Femur (tissue), 1 donor: Measurements from ENCODE around the gene METTL27.
A peak's percentile ranks its signal among the peaks of the same experiment; 100 is the strongest.
"Not testable (repeated sequence)": the region's sequence is repeated elsewhere in the genome, so short reads cannot be mapped to it uniquely, and the experiment has no call there.

Experiments used
- DNase-seq: peaks from one replicate; pipeline ENCODE4 v3.0.0-alpha.2; 2017

Gene METTL27, protein sequence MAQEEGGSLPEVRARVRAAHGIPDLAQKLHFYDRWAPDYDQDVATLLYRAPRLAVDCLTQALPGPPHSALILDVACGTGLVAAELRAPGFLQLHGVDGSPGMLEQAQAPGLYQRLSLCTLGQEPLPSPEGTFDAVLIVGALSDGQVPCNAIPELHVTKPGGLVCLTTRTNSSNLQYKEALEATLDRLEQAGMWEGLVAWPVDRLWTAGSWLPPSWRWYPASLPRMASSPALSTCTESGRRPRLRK

DNA sequence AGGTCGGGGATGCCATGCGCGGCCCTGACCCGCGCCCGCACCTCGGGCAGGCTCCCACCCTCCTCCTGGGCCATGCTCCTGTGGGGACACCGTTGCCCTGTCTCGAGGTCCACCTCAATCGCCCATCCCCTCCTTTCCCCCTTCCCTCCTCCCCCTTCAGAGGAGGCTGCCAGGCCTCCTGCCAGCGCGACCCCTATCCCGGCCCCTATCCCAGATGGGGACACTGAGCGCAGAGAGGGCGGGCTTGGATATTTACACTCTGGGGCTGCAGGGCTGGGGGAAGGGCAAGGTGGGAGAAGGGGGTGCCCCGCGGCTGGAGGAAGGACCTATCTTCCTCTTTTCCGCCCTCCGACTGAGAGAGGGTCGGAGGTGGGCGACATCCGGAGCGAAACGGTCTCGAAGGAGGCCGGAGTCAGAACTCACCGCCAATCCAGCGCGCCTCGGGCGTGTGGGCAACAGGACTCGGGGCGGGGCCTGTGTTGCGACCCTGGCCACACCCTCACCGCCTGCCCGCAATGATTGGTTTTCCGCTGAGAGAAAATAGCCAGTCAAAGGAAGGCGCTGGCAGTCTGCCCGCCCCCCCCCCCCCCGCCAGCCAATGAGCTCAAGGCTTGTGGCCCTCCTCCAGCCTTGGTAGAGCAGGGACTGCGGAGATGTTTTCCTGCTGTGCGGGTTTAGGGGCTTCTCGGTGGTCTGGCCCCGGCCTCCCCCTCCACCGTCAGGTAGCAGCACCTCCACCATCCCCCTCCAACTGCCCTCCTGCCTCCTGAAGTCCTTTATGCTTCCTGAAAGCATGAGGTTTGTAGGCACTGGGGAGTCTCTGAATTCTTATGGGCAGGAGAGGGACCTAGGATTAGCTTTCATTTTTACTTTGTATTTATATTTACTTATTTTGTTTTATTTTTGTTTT, at the start of gene METTL27:
Gene METTL27, minus strand, starts transcription at position 450 of the 910 bp plus-strand sequence. Its CDS starts 376 bp downstream, at position 74.
- peak; percentile 97 for DNase-seq

DNA sequence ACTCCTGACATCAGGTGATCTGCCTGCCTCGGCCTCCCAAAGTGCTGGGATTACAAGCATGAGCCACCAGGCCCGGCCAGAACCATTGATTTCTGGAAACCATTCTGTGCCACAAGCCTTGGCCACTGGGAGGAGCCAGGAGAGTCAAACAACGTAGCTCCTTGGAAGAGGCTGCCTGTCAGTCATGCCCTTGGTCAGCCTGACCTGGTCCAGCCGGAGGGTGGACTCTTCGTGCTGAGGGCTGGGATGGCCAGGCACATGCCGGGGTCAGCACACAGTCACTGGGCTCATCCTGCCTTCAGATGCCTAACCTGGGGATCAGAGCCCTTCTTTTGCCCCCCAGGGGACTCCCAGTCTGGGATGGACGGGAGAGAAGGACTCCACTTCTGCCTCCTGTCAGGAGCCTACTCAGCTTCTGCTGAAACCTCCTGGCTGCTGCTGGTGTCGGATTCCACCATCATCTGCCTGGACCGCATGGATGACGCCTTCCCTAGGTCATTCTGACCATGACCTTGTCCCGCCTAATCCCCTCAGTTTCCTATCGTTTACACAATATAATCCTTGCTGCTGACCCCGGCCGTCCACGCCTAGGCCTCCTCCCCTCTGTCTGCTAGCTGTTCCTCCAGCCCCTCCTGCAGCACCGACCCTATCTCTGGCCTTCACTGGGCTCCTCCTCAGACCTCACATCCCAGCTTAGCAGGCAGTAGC, 49.0 kb upstream of the METTL27 start:
- no peak for DNase-seq

DNA sequence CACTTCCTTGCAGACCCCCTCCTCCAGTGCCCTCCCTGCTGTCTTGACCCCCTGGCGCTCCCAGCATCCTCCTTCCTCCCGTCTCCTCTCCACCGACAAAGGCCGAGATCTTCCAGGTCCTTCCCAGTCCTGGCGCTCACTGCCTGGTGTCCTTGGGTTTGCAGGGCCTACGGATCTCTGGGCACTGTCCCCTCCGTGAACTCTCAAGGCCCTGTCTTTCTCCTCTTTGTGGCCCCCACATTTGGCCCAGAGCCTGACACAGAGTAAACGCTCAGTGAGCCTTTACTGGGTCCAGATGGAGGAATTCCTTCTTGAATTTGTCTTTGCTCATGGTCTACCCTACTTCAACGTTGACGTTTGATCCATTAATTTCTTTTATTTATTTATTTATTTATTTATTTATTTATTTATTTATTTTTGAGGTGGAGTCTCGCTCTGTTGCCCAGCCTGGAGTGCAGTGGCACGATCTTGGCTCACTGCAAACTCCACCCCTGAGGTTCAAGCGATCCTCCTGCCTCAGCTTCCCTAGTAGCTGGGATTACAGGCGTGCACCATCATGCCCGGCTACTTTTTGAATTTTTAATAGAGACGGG, 48.3 kb upstream of the METTL27 start:
- no peak for DNase-seq

DNA sequence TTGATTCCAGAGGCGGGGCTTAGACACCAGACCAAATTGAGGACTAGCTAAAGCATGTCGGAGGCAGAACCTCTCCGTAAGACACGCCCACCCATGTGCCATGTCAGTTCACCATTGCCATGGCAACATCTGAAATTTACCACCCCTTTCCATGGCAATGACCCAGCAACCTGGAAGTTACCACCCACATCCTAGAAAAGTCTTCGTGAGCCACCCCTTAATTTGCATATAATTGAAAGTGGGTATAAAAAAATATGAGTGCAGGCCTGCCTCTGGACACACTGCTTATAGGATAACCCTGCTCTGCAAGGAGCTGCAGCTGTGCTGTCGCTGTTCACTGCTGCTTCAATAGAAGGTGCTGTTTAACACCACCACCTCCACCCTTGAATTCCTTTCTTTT, 46.6 kb upstream of the METTL27 start:
- DNase-seq: no peak

DNA sequence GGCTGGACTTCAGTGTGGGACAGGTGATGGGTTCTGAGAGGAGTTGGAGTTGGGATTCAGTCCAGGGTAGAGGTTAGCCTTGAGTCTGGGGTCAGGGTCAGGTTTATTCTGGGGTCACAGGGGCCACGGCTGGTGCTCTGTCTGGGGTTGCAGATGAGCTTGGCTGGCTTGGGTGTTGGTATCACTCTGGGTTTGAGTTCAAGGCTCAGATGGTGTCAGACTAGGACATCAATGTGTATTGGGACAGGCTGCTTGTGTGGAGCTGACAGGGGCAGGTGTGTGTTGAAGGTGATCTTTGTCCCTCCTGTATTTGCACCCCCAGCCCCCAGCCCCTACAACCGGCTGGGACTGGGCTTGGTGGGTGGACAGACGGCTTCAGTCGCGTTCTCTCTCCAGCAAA, 45.4 kb upstream of the METTL27 start:
- DNase-seq: no peak

DNA sequence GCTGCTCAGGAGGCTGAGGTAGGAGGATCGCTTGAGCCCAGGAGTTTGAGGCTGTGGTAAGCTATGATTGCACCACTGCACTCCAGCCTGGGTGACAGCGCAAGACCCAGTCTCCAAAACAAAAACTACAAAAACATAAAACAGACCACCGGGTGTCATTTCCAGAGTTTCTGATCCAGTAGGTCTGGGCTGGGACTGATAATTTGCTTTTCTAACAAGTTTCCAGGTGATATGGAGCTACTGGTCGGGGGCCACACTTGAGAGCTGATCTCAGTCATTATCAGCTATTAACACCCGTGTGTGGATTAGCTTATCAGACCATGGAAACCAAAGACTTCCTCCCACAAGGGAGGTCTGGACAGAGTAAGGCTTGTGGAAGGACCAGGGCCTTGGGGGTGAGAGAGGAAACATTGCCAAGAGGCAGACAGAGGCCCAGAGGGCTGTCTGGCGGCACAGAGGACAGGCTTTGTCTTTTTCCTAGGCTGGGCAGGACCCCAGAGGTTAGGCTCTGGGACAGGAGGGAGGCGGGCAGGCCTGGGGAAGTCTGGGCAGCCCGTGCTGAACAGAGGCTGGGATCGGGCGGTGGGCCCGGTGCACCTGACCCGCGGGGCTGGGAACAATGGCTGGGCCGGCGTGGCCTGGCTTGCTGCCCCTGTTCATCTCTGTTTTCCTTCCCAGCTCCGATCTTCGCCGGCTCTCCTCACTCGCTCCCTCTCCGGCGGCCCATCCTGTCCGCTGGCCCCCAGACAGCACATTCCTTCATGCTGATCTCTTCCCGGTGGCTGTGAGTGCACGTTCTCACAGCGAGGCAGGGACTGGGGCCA, 43.9 kb upstream of the METTL27 start:
- DNase-seq: peak; percentile 89

DNA sequence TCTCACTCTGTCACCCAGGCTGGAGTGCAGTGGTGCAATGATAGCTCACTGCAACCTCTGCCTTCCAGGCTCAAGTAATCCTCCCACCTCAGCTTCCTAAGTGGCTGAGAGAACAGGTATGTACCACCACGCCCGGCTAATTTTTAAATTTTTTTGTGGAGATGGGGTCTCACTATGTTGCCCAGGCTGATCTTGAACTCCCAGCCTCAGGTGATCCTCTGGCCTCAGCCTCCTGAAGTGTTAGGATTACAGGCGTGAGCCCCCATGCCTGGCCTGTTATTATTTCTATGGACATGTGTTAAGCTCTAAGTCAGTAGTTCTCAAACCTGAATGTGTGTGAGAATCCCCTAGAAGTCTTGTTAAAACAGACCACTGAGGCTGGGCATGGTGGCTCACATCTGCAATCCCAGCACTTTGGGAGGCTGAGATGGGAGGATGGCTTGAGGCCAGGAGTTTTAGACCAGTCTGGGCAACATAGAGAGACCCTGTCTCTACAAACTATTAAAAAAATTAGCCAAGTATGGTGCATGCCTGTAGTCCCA, 43.2 kb upstream of the METTL27 start:
- DNase-seq: no peak

DNA sequence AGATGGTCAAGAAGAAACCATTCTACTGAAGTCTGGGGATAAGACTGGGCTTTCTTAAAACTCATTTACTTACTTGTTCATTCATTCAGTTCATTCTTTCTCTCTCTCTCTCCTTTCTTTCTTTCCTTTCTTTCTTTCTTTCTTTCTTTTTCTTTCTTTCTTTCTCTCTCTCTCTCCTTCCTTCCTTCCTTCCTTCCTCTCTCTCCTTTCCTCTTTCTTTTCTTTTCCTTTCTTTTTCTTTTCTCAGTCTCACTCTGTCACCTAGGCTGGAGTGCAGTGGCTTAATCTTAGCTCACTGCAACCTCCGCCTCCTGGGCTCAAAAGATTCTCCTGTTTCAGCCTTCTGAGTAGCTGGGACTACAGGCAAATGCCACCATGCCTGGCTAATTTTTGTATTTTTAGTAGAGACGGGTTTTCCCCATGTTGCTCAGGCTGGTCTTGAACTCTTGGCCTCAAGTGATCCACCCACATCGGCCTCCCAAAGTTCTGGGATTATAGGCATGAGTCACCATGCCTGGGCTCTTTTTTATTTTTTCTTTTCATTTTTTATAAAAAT, 42.6 kb upstream of the METTL27 start:
- not testable (repeated sequence) for DNase-seq

DNA sequence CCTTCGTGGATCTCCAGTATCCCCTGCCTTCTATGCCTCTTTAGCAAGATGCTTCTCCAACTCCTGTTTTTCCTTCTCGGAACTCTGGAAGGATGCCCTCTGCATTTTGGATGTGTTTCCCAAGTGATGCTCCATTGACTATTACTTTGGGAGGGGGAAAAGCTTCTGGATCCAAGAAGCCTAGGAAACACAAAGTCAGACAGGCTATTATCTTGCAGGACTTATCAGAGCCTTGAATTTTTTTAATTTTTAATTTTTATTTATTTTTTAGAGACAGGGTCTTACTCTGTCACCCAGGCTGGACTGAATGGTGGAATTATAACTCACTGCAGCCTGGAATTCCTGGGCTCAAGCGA, 39.7 kb upstream of the METTL27 start:
- no peak for DNase-seq

DNA sequence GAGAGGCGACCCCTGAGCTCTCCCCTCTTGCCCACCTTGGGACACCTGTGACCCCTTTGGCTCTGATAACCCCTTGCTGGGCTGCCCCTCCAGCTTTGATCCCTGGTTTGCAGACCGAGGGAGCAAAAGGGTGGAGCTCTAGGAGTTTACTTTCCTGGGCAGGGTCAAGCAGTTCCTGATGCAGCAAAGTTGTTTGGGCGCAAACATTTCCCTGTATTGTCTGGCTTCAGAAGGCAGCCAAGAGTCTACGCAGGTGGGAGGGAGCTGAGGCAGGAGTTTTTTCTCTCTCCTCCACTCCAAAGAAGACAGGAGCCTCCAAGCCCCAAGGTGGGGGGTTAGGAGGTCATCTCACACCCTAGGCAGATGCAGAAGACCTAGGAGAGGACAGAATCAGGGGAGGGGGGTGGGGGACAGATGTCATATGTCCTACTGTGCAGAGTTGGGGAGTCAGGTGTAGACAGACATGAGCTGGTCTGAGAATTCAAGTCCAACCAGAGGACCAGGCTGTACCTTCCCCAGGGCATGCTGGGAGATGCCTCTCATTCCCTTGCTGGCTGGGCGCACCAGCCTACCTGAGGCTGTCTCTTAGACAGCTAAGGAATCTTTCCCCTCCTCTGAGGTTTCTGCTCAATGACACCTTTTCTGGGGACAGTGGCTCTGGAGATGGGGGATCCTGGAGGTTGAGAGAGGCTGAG, 39.2 kb upstream of the METTL27 start:
- no peak for DNase-seq

DNA sequence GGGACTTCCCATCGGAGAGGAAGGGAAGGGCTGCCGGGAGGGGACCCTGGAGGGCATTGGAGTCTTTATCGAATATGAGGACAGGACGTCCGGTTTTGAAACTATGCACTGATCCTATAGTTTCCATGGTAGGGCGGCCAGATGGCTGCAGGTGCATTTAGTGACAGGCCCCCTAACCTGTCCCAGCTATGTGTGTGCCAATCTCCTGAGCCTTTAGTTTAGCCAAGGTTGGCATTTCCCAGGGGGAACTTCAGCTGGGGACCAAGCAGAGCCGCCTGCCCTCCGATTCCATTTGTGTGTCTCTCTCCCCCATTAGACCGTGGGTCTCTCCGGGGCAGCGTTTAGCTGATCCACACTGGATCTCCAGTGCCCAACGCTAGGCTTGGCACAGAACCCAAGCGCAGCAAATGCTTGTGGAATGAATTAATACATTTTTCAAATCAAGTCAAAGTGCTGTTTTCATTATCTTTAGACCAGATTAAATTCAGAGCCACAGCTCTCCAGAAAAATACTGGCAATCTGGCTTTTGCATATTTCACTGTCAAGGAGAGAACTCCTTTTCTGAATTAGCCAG, 38.5 kb upstream of the METTL27 start:
- DNase-seq: no peak

DNA sequence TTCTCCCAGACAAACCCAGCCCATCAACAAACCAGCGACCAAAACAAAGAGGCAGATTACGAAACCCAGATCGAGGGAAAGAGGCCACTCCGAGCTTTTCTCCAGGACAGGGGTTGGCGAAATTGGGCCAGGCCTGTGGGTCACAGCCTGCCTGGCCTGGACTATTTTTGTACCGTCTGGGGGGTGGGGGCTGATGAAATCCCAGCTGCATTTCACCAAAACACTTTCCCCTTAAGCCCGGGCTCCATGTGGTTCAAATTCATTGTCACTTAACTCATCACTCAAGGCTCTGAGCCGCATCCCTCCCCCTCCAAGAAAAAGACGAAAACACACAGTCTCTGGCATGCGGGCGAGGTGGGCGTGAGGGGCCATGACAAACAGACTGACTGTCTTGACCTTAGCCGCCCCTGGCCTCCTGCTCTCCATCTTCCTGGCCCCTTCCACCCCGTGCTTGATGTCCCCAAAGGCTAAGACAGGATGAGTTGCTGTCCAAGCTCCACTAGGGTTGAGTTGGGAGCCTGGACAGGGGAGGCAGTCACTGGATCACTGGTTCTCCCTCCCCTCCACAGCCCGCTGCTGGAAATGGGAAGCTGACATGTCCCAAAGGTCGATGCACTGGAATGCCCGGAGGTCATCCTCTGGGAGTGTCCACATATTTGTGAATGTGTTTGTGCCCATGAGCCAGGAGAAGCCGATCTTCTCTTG, 37.8 kb upstream of the METTL27 start:
- DNase-seq: no peak

DNA sequence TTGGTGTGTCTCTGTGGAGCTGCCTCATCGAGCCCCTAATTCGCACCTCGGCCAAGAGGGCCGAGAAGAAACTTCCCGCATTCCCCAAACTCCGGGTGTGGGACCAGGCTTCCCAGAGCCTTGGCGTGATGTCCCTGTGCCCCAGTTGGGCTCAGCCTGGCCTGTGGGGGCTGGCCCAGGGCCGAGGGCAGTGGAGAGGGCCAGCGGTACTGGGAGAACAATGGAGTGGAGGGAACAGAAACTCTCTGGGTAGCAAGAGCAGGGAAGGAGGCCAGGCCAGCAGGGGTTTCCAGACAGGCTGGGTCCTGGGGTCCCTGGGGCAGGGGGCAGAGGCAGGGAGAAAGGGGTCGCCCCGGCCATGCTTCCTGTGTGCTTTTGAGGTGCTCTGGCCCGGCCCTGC, 34.7 kb upstream of the METTL27 start:
- no peak for DNase-seq

DNA sequence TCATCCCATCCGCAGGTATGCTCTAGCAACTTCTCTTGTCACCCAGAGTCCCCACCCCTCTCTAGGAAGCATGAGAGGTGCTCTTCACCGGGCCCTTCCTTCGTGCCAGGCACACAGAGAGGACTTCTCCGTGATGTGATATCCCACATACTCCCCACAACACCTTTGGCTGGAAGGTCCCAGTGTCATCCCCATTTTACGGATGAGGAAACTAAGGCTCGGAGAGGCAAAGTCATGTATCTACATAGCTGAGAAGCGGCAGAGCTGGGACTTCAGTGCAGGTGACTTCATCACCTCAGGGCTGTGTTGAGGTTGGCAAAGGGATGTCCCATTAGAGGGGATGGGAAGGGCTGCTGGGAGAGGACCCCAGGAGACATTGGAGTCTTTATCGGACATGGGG, 34.0 kb upstream of the METTL27 start:
- DNase-seq: no peak

DNA sequence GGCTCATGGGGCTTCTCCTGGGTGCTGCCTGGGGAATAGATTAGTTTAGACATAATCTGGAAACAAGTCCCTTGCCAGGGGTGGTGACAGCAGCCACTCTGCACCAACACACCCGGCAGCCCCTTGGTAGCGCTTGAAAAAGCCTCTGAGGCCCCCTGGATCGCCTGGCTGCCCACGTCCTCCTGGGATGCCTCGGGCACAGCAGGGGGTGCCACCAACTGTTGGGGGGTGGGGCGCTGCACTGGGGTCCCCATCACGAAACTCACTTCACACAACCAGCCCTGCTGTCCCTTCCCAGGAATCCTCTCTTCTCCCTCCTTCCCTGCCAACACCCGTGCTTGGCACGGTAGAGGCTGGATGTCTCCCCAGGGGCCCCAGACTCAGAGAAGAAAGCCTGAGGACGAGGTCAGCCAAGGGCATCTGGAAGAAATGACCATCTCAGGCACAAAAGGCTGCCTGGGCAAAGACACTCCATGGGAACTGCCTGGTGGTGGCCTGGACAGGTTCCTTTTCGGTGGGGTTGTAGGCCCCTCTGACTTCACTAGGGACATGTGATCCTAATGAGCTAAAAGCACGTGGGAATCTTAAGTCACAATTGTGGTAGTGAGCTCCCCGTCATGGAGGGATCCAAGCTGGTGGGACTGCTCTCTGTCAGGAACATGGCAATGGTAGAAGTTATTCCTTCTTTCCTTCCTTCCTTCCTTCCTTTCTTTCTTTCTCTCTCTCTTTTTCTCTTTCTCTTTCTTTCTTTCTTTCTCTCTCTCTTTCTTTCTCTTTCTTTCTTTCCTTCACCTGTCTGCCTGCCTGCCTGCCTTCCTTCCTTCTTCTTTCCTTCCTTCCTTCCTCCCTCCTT, 30.0 kb upstream of the METTL27 start:
- DNase-seq: no peak

DNA sequence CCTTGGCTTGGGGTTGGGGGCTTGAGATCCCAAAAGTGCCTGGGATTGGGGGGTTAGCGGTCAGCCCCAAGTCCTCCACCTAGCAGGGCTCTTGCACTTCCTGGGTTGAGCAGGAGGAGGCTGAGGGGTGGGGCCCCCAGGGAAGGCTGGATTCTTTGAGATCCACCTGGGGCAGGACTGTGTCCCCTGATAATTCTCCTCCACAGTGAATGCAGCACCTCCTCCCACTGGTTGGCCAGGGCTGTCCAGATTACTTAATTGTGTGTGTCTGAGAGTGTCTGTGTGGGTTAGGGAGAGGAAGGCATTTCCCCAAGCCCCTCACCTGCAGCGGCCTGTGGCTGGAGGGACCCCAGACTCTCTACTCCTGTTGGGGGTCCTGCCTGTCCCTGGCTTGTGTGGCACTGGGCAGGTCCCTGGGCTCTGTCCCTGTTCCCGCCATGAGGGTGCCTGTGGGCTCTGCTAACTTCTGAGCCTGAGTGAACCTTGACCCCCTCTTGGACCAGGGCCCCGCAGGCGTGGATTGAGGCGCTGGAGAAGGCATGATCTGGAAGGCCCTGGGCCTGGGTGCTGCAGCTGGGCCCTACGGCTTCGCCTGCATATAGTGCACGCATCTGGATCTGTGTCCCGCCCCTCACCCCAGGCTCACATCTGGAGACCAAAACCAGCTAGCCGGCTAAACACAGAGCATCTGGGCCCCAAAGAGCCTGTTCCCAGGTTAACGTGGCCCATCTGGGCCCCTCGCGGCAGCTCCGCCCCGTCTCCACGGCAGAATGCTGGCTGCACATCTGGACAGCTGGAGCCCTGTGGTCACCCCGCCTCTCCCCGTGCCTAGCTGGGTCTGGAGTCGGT, 29.1 kb upstream of the METTL27 start:
- DNase-seq: peak; percentile 71

DNA sequence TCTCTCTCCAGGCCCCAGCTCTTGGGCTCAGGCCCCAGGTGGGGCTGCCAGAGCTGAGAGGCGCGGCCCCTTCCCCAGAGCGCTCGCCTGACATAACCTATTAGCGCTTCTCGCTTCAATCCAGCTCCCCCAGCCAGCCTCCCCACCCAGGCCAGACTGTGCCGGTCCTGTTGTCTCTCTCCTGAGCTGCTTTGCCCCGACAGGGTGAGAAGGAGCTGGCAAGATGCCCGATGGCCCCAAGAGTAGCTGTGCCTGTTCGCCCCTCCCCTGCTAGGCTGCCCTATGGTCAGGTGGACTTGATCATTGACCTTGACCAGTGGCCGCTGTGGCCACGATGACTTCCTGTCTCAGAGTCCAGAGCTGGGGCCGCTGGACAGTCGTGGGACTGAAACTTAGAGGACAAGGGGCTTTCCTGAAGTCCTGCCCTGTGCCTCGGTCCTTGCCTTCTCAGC, 27.8 kb upstream of the METTL27 start:
- DNase-seq: peak; percentile 67
